Measurements from ENCODE around the gene UBXN7.
"Not testable (repeated sequence)": the region's sequence is repeated elsewhere in the genome, so short reads cannot be mapped to it uniquely, and the experiment has no call there.

The UBXN7 gene

DNA sequence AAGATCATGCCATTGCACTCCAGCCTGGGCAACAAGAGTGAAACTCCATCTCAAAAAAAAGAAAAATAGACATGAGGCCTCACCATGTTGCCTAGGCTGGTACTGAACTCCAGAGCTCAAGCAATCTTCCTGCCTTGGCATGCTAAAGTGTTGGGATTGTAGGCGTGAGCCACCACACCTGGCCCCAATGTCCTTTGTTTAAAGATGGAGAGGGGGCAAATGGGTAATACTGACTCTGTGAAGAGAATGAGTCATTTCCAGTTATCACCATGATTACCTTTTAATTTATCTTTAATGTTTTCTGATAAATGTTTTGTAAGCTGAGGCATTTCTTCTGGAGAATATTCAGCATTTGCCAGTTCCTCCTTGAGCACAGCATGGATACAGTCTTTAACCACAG, 116.4 kb downstream of the UBXN7 start:
- DNase-seq, result no peak

DNA sequence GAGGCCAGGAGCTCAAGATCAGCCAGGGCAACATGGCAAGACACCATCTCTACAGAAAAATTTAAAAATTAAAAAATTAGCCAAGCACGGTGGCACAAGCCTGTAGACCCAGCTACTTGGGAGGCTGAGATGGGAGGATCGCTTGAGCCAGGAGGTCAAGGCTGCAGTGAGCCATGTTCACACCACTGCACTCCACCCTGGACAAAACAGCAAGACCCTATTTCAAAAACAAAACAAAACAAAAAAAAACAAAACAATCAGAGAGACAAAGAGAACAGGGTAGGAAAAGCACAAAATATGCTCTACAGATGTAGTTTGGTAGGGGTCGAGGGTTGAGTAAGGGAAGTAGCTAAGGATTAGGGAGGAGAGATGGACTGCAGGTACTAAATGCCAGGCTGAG, 117.6 kb downstream of the UBXN7 start:
- no peak for DNase-seq

DNA sequence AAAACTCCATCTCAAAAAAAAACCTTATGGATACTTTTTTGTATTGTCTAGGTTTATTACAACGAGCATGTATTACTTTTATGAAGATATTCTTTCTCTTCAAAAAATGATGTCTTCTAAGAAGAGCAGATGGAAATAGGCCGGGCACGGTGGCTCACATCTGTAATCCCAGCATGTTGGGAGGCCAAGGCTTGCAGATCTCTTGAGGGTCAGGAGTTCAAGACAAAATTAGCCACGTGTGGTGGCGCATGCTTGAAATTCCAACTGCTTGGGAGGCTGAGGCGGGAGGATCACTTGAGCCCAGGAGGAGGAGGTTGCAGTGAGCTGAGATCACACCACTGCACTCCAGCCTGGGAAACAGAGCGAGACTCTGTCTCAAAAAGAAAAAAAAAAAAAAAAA, 118.1 kb downstream of the UBXN7 start:
- not testable (repeated sequence) for DNase-seq

DNA sequence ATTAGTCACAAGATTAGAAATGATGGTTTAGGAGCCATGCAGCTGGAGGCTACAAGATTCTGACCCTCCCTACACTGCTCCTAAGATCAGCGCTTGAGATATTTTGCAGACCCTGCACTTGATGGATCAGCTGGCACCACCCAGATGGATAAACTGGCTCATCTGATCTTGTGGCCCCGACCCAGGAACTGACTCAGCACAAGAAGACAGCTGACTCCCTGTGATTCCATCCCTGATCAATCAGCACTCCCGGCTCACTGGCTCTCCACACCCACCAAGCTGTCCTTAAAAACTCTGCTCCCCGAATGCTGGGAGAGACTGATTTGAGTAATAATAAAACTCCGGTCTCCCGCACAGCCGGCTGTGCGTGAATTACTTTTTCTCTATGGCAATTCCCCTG, 129.3 kb downstream of the UBXN7 start:
- DNase-seq, result not testable (repeated sequence)

DNA sequence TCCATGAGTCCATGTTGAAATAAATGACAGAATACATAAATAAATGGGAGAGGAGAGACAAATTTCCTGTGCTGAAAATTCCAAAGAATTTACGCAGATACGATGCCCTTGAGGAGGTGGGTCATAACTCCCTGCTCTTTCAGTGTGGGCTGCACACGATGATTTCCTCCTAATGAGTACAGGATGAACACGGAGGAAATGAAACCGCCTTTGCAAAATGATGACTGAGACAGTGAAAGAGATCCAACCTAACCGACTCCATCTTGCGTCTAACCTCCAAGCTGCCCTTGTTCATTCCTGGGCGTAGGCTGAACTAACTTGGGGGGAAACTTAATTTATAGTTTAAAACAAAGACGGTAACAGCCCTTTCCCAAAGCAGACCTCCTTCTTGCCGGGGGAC, 129.7 kb downstream of the UBXN7 start:
- DNase-seq, result not testable (repeated sequence)

DNA sequence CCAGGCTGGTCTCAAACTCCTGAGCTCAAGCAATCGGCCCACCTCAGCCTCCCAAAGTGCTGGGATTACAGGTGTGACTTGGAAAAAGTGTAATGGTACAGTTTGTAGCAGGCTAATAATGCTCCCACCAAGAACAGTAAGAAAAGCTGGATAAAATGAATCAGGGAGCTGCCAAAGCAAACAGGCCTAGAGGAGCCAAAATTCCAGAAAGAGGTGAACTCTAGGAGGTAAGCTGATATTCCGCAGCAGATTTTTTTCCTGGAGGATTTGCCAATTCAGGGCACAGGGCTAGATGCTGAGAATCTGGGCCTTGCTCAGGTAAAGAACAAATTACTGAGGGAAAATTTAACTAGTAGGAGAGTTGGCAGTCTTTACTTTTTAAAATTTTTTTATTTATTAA, 133.7 kb downstream of the UBXN7 start:
- DNase-seq, result no peak
